ENCODE measurements around the gene CAND2.
A peak's percentile ranks its signal among the peaks of the same experiment; 100 is the strongest.
"Not testable (repeated sequence)": the region's sequence is repeated elsewhere in the genome, so short reads cannot be mapped to it uniquely, and the experiment has no call there.

CAND2 gene

GRCh38 chr3:12785096-12785495 is 11.4 kb upstream of the CAND2 start:
- H3K4me3 ChIP-seq (replicated peaks; ENCODE audit: insufficient read depth, low read length), result no peak overlapping the region
- peaks cover 15% of the 10 kb centered on the region for H3K27me3 ChIP-seq (ENCODE audit: insufficient read depth, poor library complexity, severe bottlenecking)
- H3K27ac ChIP-seq (replicated peaks), result no peak overlapping the region
- TF ChIP-seq CTCF (IDR thresholded peaks at IDR 0.05; ENCODE audit: insufficient read depth, low read length) (no peak), SPI1 (IDR thresholded peaks at IDR 0.05; ENCODE audit: borderline replicate concordance, low read depth) (no peak), REST (IDR thresholded peaks at IDR 0.05; ENCODE audit: insufficient replicate concordance, low read depth) (no peak), POLR2AphosphoS5 (IDR thresholded peaks at IDR 0.05; ENCODE audit: low read depth) (no peak)
- DNase-seq (ENCODE audit: low read depth in 1 of 2, low spot score in 1 of 2), result no peak

DNA sequence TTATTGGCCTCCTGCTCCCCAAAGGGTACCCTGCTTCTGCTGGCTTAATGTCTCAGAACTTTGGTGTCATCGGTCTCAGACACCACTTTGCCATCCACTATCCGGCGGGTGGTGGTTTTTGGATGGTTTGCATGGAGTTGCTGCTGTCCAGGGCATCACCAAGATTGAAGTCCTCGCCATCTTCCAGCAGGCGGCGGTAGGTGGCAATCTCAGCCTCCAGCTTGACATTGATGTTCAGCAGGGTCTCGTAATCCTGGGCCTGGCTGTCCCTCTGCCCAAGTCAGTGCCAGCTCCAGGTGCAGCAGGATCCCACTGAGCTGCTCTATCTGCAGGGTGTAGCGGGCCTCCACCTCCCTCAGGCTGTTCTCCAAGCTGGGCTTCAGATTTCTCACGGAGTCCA is 9.1 kb upstream of the CAND2 start:
- not testable (repeated sequence) for H3K27ac ChIP-seq (replicated peaks); H3K4me3 ChIP-seq (replicated peaks; ENCODE audit: insufficient read depth, low read length)
- peak; percentile 33 for TF ChIP-seq CTCF (IDR thresholded peaks at IDR 0.05; ENCODE audit: insufficient read depth, low read length)
- H3K27me3 ChIP-seq (ENCODE audit: insufficient read depth, poor library complexity, severe bottlenecking), result peaks cover 15% of the 10 kb centered on the region
- peak in 1 of 2 experiments; percentile 48 for DNase-seq (ENCODE audit: low read depth in 1 of 2, low spot score in 1 of 2)

DNA sequence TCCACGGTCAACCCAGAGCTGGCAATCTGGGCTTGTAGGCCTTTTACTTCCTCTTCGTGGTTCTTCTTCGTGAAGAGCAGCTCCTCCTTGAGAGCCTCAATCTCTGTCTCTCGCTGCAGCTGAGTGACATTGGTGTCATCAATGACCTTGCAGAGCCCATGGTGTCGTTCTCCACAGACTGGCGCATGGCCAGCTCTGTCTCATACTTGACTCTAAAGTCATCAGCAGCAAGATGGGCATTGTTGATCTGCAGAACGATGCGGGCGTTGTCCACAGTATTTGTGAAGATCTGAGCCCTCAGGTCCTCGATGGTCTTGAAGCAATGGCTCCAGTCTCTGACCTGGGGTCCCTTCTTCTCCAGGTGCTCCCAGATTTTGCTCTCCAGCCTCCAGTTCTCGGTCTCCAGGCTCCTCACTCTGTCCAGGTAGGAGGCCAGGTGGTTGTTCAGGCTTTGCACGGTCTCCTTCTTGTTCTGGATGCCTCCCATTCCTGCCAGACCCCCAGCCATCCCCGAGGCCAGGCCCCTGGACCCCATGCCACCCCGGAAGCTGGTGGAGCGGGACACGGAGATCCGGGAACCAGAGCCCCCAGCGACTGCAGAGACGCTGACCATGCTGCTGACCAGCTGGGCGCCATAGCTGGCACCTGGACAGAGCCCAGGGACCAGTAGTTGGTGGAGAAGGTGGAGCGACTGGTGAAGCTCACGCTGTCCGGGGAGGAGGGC is 8.4 kb upstream of the CAND2 start:
- not testable (repeated sequence) for H3K4me3 ChIP-seq (replicated peaks; ENCODE audit: insufficient read depth, low read length); H3K27ac ChIP-seq (replicated peaks); DNase-seq (ENCODE audit: low read depth in 1 of 2, low spot score in 1 of 2)
- H3K27me3 ChIP-seq (ENCODE audit: insufficient read depth, poor library complexity, severe bottlenecking), result peaks cover 13% of the 10 kb centered on the region

GRCh38 chr3:12791430-12791829 is 5.0 kb upstream of the CAND2 start:
- H3K4me3 ChIP-seq (replicated peaks; ENCODE audit: insufficient read depth, low read length), result no peak overlapping the region
- peaks cover 7% of the 10 kb centered on the region for H3K27me3 ChIP-seq (ENCODE audit: insufficient read depth, poor library complexity, severe bottlenecking)
- DNase-seq (ENCODE audit: low read depth in 1 of 2, low spot score in 1 of 2), result no peak
- TF ChIP-seq SPI1 (IDR thresholded peaks at IDR 0.05; ENCODE audit: borderline replicate concordance, low read depth) (no peak), POLR2AphosphoS5 (IDR thresholded peaks at IDR 0.05; ENCODE audit: low read depth) (no peak), CTCF (IDR thresholded peaks at IDR 0.05; ENCODE audit: insufficient read depth, low read length) (no peak), REST (IDR thresholded peaks at IDR 0.05; ENCODE audit: insufficient replicate concordance, low read depth) (no peak), GABPA (IDR thresholded peaks at IDR 0.05; ENCODE audit: low read depth) (no peak)
- no peak overlapping the region for H3K27ac ChIP-seq (replicated peaks)

All from HL-60 (cell line).